Measurements from ENCODE around the gene IDH1. TPM values are rescaled to one million over a fixed set of nuclear protein-coding genes. Genes with fewer than 3 reads are reported as not detected.

The IDH1 gene
- total and polyA plus RNA-seq, 10 of the 15 experiments (the other 5 are each of a cell fraction or from before 2014, with no cell fraction given): 39.0 to 114 (median 55.0) TPM

DNA sequence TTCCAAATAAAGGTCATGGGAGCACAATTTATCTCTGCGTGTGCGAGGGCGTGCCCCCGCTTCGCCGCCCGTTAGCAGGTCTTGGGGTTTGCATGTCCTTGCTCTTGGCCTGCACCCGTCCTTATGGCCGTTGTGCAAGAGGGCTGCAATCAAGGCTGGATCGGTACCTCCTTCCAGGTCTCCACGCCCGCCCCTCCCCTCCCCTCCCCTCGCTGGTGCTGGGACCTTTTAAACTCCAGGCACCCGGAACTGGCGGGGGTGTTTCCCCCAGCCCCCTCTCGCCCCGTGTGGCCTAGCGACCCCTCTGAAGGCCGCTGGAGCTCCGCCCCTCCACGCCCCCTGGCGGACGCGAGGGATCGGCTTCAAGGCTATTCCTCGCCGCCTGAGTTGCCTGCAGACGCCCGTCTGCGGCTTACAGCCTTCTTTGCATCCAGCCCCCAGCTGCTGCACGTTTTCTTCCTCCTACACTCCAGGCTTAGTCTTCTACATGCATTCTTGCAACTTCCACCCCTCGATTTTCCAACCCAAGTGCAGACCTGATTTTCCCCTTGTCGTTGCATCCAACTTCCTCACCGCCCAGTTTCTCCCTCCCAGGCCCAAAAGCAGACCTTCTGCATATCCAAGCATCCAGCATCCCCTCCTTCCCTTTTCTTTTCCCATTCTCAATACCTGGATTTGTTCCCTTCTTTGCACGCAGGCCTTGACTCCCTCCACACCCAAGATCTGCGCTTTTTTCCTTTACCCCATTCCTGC lies 577 bp downstream of the IDH1 start (continued):
- TF ChIP-seq, protein P1, sequence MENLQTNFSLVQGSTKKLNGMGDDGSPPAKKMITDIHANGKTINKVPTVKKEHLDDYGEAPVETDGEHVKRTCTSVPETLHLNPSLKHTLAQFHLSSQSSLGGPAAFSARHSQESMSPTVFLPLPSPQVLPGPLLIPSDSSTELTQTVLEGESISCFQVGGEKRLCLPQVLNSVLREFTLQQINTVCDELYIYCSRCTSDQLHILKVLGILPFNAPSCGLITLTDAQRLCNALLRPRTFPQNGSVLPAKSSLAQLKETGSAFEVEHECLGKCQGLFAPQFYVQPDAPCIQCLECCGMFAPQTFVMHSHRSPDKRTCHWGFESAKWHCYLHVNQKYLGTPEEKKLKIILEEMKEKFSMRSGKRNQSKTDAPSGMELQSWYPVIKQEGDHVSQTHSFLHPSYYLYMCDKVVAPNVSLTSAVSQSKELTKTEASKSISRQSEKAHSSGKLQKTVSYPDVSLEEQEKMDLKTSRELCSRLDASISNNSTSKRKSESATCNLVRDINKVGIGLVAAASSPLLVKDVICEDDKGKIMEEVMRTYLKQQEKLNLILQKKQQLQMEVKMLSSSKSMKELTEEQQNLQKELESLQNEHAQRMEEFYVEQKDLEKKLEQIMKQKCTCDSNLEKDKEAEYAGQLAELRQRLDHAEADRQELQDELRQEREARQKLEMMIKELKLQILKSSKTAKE (IDR thresholded peaks at IDR 0.05; ENCODE audit: low read depth, poor library complexity, severe bottlenecking): peak; percentile 53
- TF ChIP-seq ZBTB4 (CRISPR knock-in tag; IDR thresholded peaks at IDR 0.05) (no peak), RAD21 (IDR thresholded peaks at IDR 0.05; ENCODE audit: insufficient read depth, low read depth, low read length) (peak; percentile 49; the same call in 1 of the 2 replicates), SPI1 (IDR thresholded peaks at IDR 0.05; ENCODE audit: borderline replicate concordance, insufficient read depth, low read depth, low read length) (0 out of 2 replicates have a peak, but pooled peaks have one; percentile 7), ZBTB40 (IDR thresholded peaks at IDR 0.05; ENCODE audit: borderline replicate concordance) (no peak), SREBF2 (IDR thresholded peaks at IDR 0.05; ENCODE audit: low read length) (no peak), SIX5 (IDR thresholded peaks at IDR 0.05; ENCODE audit: low read depth, low read length, severe bottlenecking) (no peak), ZNF24 (IDR thresholded peaks at IDR 0.05) (no peak), RELA (IDR thresholded peaks at IDR 0.05; ENCODE audit: borderline replicate concordance, partially characterized antibody) (no peak), NBN (IDR thresholded peaks at IDR 0.05) (peak; percentile 82; the same call in 1 of the 2 replicates), NR2F1 (conservative IDR thresholded peaks at IDR 0.05) (peak; percentile 74), LARP7 (IDR thresholded peaks at IDR 0.05) (0 out of 2 replicates have a peak, but pooled peaks have one; percentile 19)
- TF ChIP-seq, protein P2, sequence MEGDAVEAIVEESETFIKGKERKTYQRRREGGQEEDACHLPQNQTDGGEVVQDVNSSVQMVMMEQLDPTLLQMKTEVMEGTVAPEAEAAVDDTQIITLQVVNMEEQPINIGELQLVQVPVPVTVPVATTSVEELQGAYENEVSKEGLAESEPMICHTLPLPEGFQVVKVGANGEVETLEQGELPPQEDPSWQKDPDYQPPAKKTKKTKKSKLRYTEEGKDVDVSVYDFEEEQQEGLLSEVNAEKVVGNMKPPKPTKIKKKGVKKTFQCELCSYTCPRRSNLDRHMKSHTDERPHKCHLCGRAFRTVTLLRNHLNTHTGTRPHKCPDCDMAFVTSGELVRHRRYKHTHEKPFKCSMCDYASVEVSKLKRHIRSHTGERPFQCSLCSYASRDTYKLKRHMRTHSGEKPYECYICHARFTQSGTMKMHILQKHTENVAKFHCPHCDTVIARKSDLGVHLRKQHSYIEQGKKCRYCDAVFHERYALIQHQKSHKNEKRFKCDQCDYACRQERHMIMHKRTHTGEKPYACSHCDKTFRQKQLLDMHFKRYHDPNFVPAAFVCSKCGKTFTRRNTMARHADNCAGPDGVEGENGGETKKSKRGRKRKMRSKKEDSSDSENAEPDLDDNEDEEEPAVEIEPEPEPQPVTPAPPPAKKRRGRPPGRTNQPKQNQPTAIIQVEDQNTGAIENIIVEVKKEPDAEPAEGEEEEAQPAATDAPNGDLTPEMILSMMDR (IDR thresholded peaks at IDR 0.05 in 2 of 3, conservative IDR thresholded peaks at IDR 0.05 in 1 of 3; ENCODE audit: control insufficient read depth in 2 of 3, extremely low read depth in 1 of 3, insufficient read depth in 1 of 3, low read depth in 3 of 3, low read length in 3 of 3): peak; percentile 79 to 91 (median 81)
